ES-I3 (cell line): ENCODE results near the gene ANKRD44.

Source experiments
- H3K36me3 ChIP-seq: 2 replicates; pipeline ENCODE4 v1.6.1; 2013; ENCODE audit warnings: mild to moderate bottlenecking, low read length, control low read depth, moderate library complexity; ENCODE audit not compliant: insufficient read depth
- H3K4me1 ChIP-seq: 2 replicates; pipeline ENCODE4 v1.6.1; 2013; ENCODE audit warnings: mild to moderate bottlenecking, control low read depth, low read length; ENCODE audit not compliant: insufficient read depth
- H3K9ac ChIP-seq: 2 replicates; pipeline ENCODE4 v1.6.1; 2013; ENCODE audit warnings: low read depth, mild to moderate bottlenecking, low read length, moderate library complexity
- H3K9me3 ChIP-seq: 2 replicates; pipeline ENCODE4 v1.6.1; 2013; ENCODE audit warnings: mild to moderate bottlenecking, low read length, moderate library complexity; ENCODE audit not compliant: control insufficient read depth, insufficient read depth

The ANKRD44 gene

GRCh38 chr2:197212344-197213262, 98.0 kb downstream of the ANKRD44 start:
- H3K36me3 ChIP-seq = no peaks in the 10 kb centered on the region
- no peaks in the 10 kb centered on the region for H3K9me3 ChIP-seq
- H3K4me1 ChIP-seq = no peaks in the 10 kb centered on the region
- H3K9ac ChIP-seq = no peak overlapping the region

- Histone ChIP-seq H3K9ac (no peak overlapping the region), H3K9me3 (no peaks in the 10 kb centered on the region), H3K36me3 (no peaks in the 10 kb centered on the region), H3K4me1 (no peaks in the 10 kb centered on the region)
Observed at GRCh38 chr2:197211881-197212342, 98.7 kb downstream of the ANKRD44 start.

- Histone ChIP-seq H3K9ac (no peak overlapping the region), H3K36me3 (no peaks in the 10 kb centered on the region), H3K4me1 (no peaks in the 10 kb centered on the region), H3K9me3 (no peaks in the 10 kb centered on the region)
Observed at GRCh38 chr2:197210430-197210829, 100.2 kb downstream of the ANKRD44 start.

- Histone ChIP-seq H3K36me3 (no peaks in the 10 kb centered on the region), H3K9ac (no peak overlapping the region), H3K4me1 (no peaks in the 10 kb centered on the region), H3K9me3 (no peaks in the 10 kb centered on the region)
Observed at GRCh38 chr2:197209742-197210408, 100.7 kb downstream of the ANKRD44 start.

GRCh38 chr2:197209246-197209645, 101.3 kb downstream of the ANKRD44 start:
- Histone ChIP-seq H3K9me3 (no peaks in the 10 kb centered on the region), H3K4me1 (no peaks in the 10 kb centered on the region), H3K36me3 (no peaks in the 10 kb centered on the region), H3K9ac (no peak overlapping the region)

GRCh38 chr2:197208841-197209240, 101.7 kb downstream of the ANKRD44 start:
- Histone ChIP-seq H3K36me3 (no peaks in the 10 kb centered on the region), H3K9me3 (no peaks in the 10 kb centered on the region), H3K4me1 (no peaks in the 10 kb centered on the region), H3K9ac (no peak overlapping the region)

GRCh38 chr2:197208024-197208423, 102.6 kb downstream of the ANKRD44 start:
- Histone ChIP-seq H3K36me3 (no peaks in the 10 kb centered on the region), H3K9me3 (no peaks in the 10 kb centered on the region), H3K4me1 (no peaks in the 10 kb centered on the region), H3K9ac (no peak overlapping the region)

GRCh38 chr2:197207598-197207997, 103.0 kb downstream of the ANKRD44 start:
- no peak overlapping the region for H3K9ac ChIP-seq
- H3K36me3 ChIP-seq = no peaks in the 10 kb centered on the region
- no peaks in the 10 kb centered on the region for H3K9me3 ChIP-seq
- H3K4me1 ChIP-seq = no peaks in the 10 kb centered on the region

GRCh38 chr2:197207106-197207505, 103.5 kb downstream of the ANKRD44 start:
- H3K9ac ChIP-seq = no peak overlapping the region
- no peaks in the 10 kb centered on the region for H3K4me1 ChIP-seq
- H3K36me3 ChIP-seq = no peaks in the 10 kb centered on the region
- no peaks in the 10 kb centered on the region for H3K9me3 ChIP-seq

GRCh38 chr2:197205585-197206215, 104.9 kb downstream of the ANKRD44 start:
- Histone ChIP-seq H3K36me3 (no peaks in the 10 kb centered on the region), H3K9ac (no peak overlapping the region), H3K9me3 (no peaks in the 10 kb centered on the region), H3K4me1 (no peaks in the 10 kb centered on the region)

- Histone ChIP-seq H3K36me3 (no peaks in the 10 kb centered on the region), H3K9me3 (no peaks in the 10 kb centered on the region), H3K4me1 (no peaks in the 10 kb centered on the region), H3K9ac (no peak overlapping the region)
Observed at GRCh38 chr2:197204519-197205250, 105.9 kb downstream of the ANKRD44 start.

GRCh38 chr2:197201874-197202273, 108.7 kb downstream of the ANKRD44 start:
- Histone ChIP-seq H3K9ac (no peak overlapping the region), H3K36me3 (no peaks in the 10 kb centered on the region), H3K4me1 (no peaks in the 10 kb centered on the region), H3K9me3 (no peaks in the 10 kb centered on the region; the same call in 1 of the 2 replicates)

GRCh38 chr2:197200762-197201058, 109.9 kb downstream of the ANKRD44 start:
- Histone ChIP-seq H3K9me3 (no peaks in the 10 kb centered on the region; the same call in 1 of the 2 replicates), H3K4me1 (no peaks in the 10 kb centered on the region), H3K9ac (no peak overlapping the region), H3K36me3 (no peaks in the 10 kb centered on the region)

GRCh38 chr2:197200051-197200761, 110.4 kb downstream of the ANKRD44 start:
- Histone ChIP-seq H3K9ac (no peak overlapping the region), H3K4me1 (no peaks in the 10 kb centered on the region), H3K36me3 (no peaks in the 10 kb centered on the region)

More at GRCh38 chr2:197200051-197200761, 110.4 kb downstream of the ANKRD44 start:
- no peaks in the 10 kb centered on the region; the same call in 1 of the 2 replicates for H3K9me3 ChIP-seq
